ENCODE measurements around the gene ATP10A. TPM values are rescaled to one million over a fixed set of nuclear protein-coding genes. Genes with fewer than 3 reads are reported as not detected.

The ATP10A gene
- total and polyA plus RNA-seq, 2 of the 8 experiments (the other 6 are each of a cell fraction or from before 2014, with no cell fraction given) = 2.0 to 2.8 TPM

DNA sequence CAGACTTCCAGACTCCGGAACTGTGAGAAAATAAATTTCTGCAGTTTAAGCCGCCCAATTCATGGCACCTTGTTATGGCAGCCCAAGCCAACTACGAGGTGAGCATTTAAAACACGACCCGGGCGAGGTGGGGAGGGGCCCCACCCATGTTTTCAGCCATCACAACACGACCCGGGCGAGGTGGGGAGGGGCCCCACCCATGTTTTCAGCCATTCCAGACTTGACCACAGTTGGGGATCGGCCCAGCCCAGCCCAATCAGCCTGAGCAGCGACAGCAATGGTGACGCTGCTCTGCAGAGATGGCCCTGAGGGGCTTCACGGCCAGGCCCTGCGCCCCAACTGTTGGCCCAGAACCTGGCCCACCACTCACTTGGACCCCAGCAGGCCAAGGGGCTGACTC, 93.1 kb downstream of the ATP10A start (continued):
- TF ChIP-seq GABPA (IDR thresholded peaks at IDR 0.05; ENCODE audit: borderline replicate concordance, insufficient read depth, low read length) (no peak), ZNF274 (IDR thresholded peaks at IDR 0.05; ENCODE audit: borderline replicate concordance, extremely low read depth, low read length) (no peak), SIRT6 (IDR thresholded peaks at IDR 0.05; ENCODE audit: low read length) (no peak), CHD1 (IDR thresholded peaks at IDR 0.05; ENCODE audit: low read depth, low read length) (no peak), SAP30 (IDR thresholded peaks at IDR 0.05; ENCODE audit: insufficient read depth, insufficient replicate concordance, low read length) (no peak), CTBP2 (IDR thresholded peaks at IDR 0.05; ENCODE audit: borderline replicate concordance, insufficient read depth, insufficient read length, low read length) (no peak), EP300 (IDR thresholded peaks at IDR 0.05; ENCODE audit: borderline replicate concordance in 1 of 2, low read depth in 2 of 2, low read length in 2 of 2) (no peak)

Measured in H1 (cell line).